GM19328 (cell line): ENCODE results near the gene GNG12.

Experiments used
- ATAC-seq: cut with Tn5 transposase; IDR thresholded peaks from one replicate; pipeline ENCODE4 v1.9.1; 2021; ENCODE audit warnings: mild to moderate bottlenecking, moderate library complexity; ENCODE audit not compliant: unreplicated experiment

GNG12 gene

DNA sequence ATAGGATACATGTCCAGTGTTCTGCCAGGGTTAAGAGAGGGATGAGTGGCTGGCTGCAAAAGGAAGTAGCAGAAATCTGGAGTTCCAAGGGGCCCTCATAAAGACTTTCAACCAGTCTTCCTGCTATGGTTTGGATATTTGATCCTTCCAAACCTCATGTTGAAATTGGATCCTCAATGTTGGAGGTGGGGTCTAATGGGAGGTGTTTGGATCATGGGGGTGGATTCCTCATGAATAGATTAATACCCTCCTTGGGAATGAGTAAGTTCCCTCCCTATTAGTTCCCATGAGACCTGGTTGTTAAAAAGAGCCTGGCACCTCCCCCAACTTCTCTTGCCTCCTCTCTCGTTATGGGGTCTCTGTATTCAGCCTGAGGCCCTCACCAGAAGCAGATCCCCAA is 10.1 kb upstream of the GNG12 start:
- no peak for ATAC-seq

DNA sequence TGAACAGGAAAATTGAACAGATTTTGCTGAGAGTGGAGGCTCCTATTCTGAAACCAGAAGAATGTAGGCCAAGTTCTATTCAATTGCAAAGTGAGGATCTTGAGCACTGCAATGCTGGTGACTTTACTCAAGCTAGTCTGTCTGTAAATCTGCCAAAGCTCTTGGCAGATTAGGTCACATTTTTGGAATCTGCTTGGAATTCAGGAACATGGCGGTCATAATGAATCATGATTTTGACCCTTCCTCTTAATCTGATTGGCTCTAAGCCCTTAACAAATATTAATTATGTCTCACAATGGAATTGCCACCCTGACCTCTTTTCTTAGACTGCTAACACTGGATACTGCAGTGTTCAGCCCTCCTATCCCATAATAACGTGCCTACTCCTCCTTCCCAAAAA is 7.2 kb upstream of the GNG12 start:
- no peak for ATAC-seq

DNA sequence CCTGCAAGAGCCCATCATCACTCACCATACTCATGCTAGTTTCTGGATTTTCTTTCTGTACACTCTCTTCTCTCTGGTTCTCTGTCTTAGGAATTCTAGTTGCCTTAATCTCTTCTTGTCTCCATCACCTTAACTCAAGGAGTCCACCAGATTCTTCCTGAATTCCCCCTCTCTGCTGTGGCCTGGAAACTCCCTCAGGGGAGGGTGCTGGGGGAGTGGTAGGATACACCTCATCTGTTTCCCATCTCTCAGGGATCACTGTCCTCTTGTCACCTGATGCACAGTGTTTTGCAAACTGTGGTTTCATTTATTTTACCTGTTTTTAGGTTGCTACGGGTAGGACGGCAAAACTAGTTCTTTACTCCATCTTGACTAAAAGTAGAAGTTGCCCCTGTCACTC is 6.6 kb upstream of the GNG12 start:
- ATAC-seq: no peak

DNA sequence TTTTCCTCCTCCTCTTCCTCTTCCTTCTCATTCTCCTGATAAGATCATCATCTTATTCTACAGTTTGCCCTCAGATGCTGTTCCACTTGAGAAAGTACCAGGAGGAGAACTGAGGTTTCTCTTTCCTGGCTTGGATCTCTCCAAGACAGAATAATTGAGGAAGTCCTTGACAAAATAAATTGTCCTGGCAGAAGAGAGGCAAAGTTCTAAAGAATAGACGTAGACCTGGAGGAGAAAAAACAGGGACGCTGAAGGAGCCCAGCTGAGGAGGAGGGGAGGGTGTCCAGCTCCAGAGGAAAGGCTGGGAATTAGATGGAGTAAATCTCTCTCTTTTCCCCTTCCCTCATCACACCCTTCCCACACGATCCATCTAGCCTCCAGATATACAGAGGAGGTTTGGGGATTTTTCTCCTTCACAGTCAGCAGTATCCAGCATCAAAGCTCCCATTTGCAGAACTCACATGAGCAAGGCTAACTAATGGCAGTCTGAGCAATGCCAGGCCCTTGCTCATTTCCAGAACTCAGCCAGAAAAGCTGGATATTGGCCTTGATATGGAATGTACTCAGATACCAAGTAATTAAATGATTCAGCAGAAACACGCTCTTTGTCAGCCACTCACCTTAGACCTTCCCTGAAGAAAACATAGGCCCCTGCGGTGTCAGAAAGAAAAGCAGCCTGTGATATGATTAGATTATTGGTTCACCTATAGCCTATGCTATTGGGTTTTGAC is 5.1 kb upstream of the GNG12 start:
- no peak for ATAC-seq

DNA sequence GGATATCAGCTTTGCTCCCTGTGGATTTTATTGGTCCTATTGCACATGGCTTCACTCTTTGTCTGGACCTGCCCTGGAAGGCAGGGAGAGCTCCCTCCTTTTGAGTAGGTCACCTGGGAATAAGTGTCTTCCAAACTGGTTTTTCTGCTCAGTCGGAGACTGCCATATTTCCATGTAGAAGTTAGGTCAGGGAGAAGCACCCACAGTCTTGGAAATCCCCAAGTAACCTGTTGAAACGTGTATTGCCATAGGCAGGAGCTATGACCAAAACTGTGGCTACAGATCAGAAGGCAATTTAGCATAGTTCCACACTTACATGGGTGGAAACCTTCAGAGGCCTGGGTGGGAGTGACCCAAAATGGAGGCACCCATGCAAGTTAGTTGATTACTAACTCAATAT is 3.5 kb upstream of the GNG12 start:
- ATAC-seq: no peak

DNA sequence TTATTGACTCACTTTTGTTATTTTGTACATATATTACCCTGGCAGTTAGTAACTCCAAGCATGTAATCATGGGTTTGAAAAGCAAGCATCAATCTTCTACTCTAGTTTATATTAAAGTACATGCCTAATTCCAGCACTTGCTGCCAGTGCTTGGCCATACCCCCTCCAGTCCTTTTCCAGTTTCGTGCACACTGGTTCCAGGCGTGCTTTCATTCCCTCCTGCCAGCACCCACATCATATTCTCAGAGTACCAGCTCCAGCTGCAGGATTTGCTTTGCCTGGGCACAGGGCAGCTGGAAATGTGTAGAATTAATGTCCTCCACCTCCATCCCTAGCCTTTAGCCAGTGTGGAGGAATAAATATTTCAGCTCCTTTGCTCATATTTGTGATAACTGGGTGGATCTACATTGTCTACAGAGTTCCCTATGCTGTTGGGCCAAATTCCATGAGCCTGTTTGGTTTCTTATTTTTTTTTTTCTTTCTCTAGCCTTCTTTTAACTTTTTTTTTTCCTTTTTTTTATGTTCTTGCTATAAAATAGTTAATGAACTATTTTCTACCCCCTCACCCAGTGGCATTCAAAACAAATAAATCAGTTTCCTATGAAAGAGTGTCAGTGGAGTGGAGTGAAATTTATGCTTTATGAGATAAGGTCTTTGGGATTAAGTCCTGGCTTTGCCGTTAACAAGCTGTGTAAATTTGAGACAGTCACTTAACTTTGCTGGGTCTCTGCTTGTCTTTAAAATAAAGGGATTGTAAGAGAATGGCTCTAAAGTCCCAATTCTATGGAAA is 2.6 kb upstream of the GNG12 start:
- no peak for ATAC-seq

DNA sequence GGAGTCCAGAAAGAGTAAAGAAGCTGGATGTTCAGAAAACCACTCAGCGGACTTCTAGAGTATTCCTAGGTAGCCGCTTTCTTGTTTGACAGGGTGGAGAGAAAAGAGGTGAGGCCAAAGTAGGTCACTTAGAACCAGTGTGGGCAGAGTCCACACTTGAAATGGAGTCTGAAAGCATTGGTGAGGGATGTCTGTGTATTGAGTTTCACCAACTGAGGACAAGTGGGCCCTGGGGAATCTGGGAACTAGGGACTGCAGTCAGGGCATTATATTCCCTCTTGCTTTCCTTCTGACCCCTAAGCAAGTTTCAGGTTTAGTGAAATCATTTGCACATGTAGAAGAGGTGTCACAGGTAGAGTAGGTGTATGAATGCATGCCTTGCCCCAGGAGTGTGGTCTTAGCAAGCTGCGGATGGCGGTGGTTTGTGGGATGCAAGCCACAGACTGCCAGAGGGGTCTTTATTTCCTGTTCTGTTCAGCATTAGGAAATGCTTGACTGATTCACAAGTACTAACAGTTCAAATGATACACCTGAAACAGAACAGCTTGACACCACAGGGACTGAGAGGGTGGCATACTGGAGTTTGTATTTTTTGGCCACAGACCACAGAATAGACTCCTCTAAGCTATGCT is 1.1 kb upstream of the GNG12 start:
- no peak for ATAC-seq

DNA sequence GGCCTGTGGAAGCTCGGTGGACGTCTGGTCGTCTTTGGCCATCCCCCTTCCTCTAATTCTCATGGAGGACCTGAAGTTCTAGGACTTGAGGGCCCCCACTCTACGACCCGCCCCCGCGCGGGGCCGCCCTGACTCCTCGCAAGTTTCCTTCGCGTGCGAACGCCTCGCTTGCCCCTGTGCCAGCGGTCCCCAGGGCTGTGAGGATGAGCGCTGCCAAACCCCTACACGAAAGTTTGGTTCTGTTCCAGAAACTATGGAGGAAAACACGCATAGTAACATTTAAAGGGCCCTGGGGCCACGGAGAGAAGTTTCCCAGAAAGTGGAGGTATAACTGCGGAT is 304 bp upstream of the GNG12 start:
- ATAC-seq: peak; percentile 14

DNA sequence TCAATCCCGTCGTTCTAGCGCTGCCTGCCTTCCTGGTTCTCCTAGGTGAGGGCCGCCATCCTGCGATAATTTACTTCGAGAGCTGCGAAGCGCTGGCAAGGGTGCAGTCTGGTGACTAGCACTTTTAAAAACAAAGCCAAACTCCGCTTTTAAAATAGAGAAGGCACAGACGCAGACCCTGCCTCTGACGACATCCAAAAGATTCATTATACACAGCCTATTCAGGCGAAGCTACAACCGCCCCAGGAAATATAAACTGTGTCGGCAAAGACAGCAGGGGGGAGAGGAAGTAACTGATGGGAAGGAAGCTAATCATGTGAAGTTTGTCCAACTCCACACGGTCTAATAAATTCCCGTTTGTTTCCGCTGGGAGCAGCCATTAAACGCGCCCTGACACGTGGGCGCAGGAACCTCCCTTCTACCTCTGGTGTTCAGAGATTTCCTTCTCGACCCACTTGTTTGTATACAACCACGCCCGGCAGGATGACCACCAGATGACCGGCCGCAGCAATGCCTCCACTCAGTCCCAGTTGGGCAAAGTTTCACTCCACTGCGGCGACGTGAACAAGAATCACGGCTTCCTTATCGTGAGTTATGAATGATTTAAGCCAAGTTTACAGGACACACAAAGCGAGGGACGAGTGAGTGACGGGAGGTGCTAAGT is 1.3 kb downstream of the GNG12 start:
- no peak for ATAC-seq

DNA sequence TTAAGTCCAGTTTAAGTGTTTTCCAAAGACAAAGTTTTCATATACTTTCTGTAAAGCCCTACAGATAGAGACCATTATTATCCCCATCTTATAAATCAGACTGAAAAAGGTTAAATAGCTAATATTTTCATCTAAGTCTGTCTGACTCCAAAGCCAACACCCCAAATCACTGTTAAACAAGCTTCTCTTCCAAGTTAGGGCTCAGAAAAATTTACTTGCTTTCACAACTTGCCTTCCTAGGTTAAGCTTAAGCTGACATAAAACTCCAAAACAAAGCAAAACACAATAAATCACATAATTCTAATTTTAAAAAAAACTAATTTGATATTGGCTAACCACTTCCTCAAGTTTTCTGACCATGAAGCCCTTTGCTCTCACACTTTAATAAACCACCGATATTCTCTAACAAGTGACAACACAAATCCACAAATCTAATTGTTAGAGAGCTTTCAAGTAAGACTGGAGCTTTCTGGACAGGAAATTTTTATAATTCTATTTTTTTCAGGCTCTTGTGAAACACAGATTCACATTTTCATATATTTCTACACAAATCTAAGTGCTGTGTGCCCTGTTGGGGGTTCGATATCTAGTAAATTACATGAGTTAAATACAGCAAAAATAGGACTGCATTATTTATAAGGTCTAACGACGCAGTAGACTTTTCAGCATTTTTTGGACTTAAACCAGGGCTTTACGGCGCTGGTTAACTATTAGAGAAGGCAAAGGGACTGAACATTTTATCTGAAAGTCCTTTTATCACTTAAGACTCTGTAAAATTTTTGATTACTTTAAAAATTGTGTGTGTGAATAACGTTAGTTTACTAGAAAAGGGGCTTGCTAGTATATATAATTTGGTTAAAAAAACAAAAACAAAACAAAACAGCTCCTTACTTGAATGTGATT is 2.1 kb downstream of the GNG12 start:
- no peak for ATAC-seq

DNA sequence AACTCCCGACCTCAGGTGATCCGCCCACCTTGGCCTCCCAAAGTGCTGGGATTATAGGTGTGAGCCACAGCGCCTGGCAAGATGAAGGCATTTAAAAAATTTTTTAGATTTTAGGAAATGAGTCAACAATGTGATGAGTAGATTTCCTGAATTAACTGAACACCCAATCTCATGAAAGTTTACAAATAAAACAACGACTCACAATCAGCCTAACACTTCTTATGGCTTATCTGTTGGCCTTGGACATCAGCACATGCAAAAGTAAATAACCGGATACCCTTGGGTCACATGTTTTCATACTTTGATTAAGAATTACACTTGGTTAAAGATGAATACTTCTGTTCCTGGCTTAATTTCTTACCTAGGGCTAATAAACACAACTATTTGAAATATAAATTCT is 3.0 kb downstream of the GNG12 start:
- ATAC-seq: no peak

DNA sequence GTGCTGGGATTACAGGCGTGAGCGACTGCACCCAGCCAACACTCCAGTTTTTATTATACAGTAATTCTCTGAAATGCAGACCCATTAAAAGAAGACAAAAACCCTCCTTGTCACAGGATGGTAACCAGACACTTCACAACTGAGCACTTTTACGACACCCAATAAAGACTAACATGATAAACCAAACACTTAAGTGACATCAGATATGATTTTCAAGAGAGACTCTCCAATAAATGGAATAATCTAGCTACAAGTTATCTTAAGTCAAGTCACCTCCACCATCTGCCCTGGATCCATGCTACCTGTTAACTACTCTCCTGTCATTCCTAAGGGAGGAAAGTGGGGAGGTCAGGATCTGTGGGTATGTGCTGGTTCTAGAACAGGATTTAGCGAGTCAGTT is 5.6 kb downstream of the GNG12 start:
- no peak for ATAC-seq

DNA sequence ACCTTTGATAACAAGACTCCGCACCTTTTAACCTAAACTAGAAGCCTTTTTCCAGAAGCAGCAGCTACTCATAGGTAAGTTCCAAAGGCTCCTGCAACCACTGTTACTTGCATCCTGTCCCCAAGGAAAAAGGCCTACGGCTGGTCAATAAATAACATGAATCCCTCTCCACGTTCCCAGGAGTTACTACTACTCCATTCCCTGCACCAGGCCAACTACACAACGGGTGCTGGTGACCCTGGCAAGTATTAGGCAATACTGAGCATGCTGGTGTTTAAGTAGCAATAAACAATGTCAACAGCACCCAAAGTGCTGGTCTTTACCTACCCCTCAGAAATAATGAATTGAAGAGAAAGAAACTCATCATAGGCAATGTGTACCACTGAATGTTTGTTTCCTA is 7.7 kb downstream of the GNG12 start:
- ATAC-seq: no peak

DNA sequence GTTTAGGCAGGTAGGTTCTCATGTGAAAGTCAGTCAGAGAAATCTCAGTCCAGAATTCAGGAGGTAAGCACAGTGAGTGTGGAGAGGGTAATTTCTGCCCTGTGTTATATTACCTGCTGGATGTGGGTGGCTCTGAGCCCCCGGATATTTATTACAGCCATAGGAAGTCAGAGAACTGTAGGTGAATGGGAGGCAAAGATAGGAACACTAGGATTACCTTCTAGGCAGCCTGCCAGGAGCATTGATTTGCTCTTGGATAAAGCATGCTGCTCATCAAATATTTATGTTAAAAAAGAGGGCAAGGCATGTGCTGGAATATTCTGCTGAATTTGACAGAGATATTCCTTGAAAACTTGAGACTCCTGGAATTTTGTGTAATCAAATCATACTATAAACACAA is 8.5 kb downstream of the GNG12 start:
- no peak for ATAC-seq

DNA sequence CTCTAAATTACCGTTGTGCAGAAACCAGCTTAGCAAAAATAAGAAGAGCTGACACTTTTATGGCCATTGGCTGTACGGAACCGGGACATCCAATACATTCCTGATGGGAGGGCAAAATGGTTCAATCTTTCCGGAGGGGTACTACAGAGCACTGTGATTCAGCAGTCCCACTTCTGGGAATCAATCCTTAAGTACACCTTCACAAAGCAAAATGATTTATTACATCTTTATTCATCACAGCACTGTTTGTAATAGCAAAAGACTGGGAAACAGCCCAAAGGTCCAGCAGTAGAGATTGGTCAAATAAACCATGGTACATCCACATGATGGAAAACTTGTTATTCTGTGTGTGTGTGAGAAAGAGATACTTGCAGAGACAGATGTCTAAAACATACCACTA is 9.7 kb downstream of the GNG12 start:
- ATAC-seq: no peak

DNA sequence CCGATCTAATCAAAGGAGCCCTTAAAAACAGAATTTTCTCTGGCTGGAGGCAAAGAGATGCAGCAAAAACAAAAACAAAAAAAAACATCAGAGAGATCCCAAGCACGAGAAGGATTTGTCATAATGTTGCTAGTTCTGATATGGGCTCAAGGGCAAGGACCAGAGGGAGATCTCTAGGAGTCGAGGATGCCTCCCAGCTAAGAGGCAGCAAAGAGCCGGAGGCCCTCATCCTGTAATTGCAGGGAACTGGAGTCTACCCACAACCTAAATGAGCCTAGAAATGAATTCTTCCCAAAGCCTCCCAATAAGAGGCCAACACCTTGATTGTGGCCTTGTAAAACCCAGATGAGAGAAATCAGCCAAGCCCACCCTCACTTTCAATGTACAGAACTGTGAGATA is 12.0 kb downstream of the GNG12 start:
- ATAC-seq: no peak

DNA sequence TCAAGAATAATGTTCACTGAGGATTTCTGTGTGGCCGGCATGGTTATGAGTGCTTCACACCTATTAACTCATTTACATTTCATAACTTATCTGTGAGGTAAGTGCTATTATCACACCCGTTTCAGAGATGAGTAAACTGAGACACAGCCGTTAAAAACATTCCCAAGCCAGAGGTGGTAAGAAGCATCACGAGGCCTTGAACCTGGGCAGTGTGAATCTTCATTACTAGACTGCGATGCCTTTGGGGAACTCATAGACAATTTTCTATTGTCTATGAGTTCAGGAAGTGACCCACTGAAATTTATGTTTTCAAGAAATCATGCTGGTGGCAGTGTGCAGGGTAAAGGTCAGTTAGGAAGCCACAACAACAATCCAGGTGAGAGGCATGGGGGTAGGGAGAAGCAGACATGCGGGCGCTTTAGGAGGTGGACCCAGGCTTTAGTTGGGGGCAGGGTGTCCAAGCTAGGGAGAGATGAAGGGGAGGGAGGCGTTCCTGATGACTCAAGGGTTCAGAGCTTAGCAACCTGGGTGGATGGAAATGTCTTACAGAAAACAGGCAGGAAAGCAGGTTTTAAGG is 14.5 kb downstream of the GNG12 start:
- ATAC-seq: no peak

DNA sequence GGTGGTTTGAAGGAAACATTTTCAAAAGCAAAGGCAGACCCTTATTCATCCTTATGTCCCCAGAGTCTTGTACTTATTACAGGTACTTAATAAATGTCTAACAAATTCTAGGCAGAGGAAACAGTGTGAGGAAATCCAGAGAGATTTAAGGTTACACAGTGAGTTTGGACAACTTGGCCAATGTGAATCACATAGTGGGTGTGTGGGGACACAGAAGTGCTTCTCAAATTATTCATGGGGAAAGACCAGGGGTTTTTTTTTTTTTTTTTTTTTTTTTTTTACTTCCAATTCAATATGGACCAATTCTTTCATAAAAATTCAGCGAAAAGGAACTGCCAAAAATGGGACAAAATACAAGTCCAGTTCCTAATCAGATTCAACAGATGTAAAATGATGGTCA is 15.1 kb downstream of the GNG12 start:
- ATAC-seq: no peak

DNA sequence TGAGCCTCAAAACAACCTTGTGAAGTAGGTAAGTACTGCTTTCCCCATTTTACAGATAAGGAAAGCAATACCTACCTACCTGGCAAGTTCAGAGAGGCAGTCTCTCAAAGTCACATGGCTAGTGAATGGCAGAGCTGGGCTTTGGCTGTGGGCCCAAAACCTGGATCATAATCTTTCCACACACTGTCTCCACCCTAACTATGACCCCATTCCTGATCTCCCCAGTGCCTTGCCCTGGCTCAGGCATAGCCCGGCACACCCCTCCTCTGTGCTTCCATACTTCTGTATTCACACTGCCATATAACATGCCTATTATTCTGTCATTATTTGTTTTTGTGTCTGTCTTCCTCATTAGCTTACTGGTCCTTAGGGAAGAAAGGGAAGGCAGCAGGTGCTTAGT is 15.9 kb downstream of the GNG12 start:
- ATAC-seq: no peak

DNA sequence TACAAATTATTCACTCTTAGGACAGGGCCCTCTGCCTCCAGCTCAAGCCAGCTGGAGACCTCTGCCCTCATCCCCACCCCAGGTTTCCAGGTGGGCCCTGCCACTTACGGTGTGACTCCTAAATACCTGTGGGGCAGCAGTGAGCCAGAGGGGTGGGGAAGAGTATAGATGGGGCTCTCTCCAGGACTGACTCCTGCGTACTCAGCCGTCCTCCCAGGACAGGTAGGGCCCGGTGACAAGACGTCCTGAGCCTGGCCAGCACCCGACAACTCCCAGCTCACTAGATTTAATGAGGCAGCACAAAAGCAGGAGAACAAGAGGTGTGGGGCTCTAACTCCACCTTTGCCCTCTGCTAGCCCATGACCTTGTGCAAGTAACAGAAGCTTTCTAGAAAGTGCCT is 16.8 kb downstream of the GNG12 start:
- no peak for ATAC-seq
